HUES6 (cell line): ENCODE measurements around the gene PKDCC.

Experiments
- H3K27ac ChIP-seq: 2 replicates; pipeline ENCODE4 v1.7.0; 2013; ENCODE audit warnings: low read depth, mild to moderate bottlenecking, low read length, inconsistent platforms
- H3K27me3 ChIP-seq: 2 replicates; pipeline ENCODE4 v1.6.1; 2013; ENCODE audit warnings: low read length; ENCODE audit not compliant: control insufficient read depth, insufficient read depth
- H3K36me3 ChIP-seq: 2 replicates; pipeline ENCODE4 v1.6.1; 2013; ENCODE audit warnings: low read length; ENCODE audit not compliant: control insufficient read depth, insufficient read depth
- H3K4me1 ChIP-seq: 2 replicates; pipeline ENCODE4 v1.6.1; 2013; ENCODE audit warnings: low read length; ENCODE audit not compliant: control insufficient read depth, insufficient read depth
- H3K4me3 ChIP-seq: 2 replicates; pipeline ENCODE4 v1.5.1; 2013; ENCODE audit warnings: low read depth, low read length
- H3K9ac ChIP-seq: one replicate; pipeline ENCODE4 v1.6.1; 2013; ENCODE audit warnings: mild to moderate bottlenecking, low read length
- H3K9me3 ChIP-seq: 2 replicates; pipeline ENCODE4 v1.6.1; 2013; ENCODE audit warnings: low read depth, low read length; ENCODE audit not compliant: control insufficient read depth, insufficient read depth

The PKDCC gene

GRCh38 chr2:42094114-42094513 is 46.3 kb downstream of the PKDCC start:
- Histone ChIP-seq H3K4me1 (peaks cover 15% of the 10 kb centered on the region), H3K4me3 (no peak overlapping the region), H3K9me3 (0 out of 2 replicates have a peak, but pooled peaks cover under 1% of the 10 kb centered on the region), H3K36me3 (no peaks in the 10 kb centered on the region), H3K27ac (no peak overlapping the region), H3K27me3 (peaks cover 43% of the 10 kb centered on the region), H3K9ac (no peak overlapping the region)

DNA sequence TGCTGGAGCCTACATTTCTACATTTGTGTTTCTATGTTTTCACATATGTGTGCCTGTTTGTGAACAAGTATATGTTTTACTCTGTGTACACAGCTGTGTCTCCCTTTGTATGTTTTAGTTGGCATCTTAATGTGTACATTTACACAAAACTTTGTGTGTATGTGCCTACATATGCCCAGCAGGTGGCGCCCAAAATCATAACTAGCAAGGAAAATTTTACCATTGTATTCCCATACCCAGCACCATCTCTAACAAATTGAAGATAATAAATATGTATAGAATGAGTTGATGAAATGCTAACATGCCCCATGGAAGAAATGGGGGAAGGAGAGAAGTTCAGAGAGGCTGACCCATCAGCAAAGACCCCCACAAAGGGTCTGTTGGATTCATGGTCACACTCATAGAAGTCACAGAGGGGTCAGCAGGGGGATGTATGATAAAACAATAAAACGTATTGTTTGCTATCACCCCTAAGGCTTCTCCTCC is 48.1 kb downstream of the PKDCC start:
- Histone ChIP-seq H3K27me3 (peaks cover 33% of the 10 kb centered on the region), H3K9ac (no peak overlapping the region)

GRCh38 chr2:42096869-42097591 is 49.2 kb downstream of the PKDCC start:
- H3K9ac ChIP-seq, result no peak overlapping the region
- H3K4me1 ChIP-seq, result peaks cover 18% of the 10 kb centered on the region
- peaks cover 22% of the 10 kb centered on the region for H3K27me3 ChIP-seq
- H3K4me3 ChIP-seq, result no peak overlapping the region
- no peaks in the 10 kb centered on the region for H3K36me3 ChIP-seq
- H3K27ac ChIP-seq, result no peak overlapping the region
- H3K9me3 ChIP-seq, result peaks cover 15% of the 10 kb centered on the region; the same call in 1 of the 2 replicates

More for the DNA sequence above, 48.1 kb downstream of the PKDCC start:
- peaks cover 15% of the 10 kb centered on the region; the same call in 1 of the 2 replicates for H3K9me3 ChIP-seq
- peaks cover 18% of the 10 kb centered on the region for H3K4me1 ChIP-seq
- no peak overlapping the region for H3K4me3 ChIP-seq
- H3K27ac ChIP-seq, result no peak overlapping the region
- H3K36me3 ChIP-seq, result no peaks in the 10 kb centered on the region

DNA sequence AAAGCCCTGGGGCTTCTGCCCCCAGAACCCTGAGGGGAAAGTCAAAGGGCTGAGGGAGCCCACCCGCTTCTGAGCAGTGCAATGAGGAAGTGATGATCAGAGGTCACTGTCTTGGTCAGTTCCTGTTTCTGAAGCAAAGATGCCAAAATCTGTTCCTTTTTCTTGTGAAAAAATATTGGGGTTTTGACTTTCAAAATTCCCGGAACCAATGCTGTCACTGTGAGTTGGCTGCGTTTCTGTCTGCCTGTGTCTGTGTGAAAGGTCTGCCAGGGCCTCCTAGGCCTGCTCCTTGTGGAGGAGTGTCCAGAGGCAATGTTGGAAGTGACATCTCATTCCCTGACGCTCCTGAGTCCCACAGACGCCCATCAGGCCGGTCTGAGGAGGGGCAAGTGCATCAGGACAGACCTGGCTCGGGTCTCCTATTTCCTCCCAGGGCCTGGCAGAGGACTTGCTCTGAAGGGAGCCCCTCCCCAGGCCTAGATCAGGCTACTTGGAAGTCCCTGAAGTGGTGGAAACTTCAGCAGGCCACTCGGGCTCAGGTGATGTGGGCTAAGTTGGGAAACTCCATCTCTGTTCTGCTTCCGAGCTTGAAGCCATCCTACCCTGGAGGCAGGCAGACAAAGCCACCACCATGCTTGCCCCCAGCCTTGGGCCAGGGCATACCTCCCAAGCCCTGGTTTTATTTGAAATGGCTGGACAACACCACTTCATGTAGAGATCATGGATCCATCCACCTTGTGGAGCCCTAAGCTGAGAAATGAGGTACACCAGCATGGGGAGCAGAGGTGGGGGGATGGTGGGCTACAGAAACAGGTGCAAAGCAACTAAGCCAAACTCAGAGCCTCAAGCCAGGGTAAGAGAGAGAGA is 51.0 kb downstream of the PKDCC start:
- Histone ChIP-seq H3K27ac (no peak overlapping the region), H3K27me3 (peaks cover 12% of the 10 kb centered on the region), H3K4me1 (peaks cover 23% of the 10 kb centered on the region), H3K9ac (no peak overlapping the region), H3K4me3 (no peak overlapping the region), H3K36me3 (no peaks in the 10 kb centered on the region), H3K9me3 (peaks cover 15% of the 10 kb centered on the region; the same call in 1 of the 2 replicates)

DNA sequence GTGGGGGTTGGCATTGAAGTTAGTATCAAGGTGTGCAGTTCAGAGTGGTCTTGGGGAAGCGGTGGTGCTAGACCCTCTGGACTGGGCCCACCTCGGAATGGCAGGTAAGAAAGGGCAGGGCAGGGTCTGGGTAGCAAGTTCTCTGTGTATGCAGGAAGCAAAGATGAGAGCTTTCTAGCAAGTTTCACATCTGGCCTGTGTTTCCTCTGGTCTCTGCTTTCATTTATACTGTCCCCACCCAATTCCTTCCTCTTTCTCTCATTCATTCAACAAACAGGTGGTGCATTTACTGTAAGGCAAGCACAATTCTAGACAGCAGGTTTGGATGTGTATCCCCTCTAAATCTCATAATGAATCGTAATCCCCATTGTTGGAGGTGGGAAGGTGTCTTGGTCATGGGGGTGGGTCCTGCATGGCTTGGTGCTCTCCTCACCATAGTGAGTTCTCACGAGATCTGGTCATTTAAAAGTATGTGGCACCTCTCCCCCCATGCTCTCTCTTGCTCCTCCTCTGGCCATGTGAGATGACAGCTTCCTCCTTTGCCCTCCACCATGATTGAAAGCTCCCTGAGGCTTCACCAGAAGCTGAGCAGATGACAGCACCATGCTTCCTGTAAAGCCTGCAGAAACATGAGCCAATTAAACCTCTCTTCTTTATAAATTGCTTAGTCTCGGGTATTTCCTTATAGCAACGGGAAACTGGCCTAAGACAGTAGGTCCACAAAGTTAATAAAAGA is 51.8 kb downstream of the PKDCC start:
- H3K4me1 ChIP-seq, result peaks cover 31% of the 10 kb centered on the region
- H3K9ac ChIP-seq, result no peak overlapping the region

DNA sequence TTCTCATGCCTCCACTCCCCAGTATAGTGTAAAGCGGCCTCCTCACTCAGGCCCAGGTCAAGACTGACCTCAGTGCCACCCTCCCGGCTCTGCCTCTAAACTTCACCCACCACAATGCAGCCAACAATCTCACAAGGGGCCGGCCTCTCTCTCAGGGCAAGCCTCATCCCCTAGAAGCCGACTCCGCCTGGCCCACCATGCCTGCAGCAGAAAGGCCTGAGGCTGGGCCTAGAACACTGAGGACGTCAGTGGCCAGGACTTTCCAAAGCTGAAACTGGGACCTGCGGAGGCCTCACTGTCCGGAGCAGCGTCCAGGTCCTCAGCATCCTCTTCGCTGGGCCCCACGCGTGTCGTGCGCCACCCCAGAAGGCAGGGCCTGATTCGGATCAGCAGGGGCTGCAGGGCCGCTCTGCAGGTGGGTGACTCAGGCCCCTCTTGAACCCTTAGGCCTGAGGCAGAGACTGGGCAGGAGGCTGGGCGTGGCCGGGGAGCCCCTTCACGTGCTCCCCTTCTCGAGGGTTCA is 52.9 kb downstream of the PKDCC start:
- Histone ChIP-seq H3K9me3 (peaks cover 15% of the 10 kb centered on the region; the same call in 1 of the 2 replicates), H3K9ac (no peak overlapping the region), H3K27ac (no peak overlapping the region), H3K27me3 (peaks cover 8% of the 10 kb centered on the region; the same call in 1 of the 2 replicates), H3K4me3 (no peak overlapping the region), H3K36me3 (no peaks in the 10 kb centered on the region), H3K4me1 (peaks cover 39% of the 10 kb centered on the region)

More for the DNA sequence above, 51.8 kb downstream of the PKDCC start:
- H3K27ac ChIP-seq, result no peak overlapping the region
- H3K36me3 ChIP-seq, result no peaks in the 10 kb centered on the region
- H3K9me3 ChIP-seq, result peaks cover 15% of the 10 kb centered on the region; the same call in 1 of the 2 replicates
- peaks cover 6% of the 10 kb centered on the region for H3K27me3 ChIP-seq
- no peak overlapping the region for H3K4me3 ChIP-seq

- Histone ChIP-seq H3K36me3 (no peaks in the 10 kb centered on the region), H3K4me1 (peaks cover 45% of the 10 kb centered on the region), H3K9me3 (peaks cover 15% of the 10 kb centered on the region; the same call in 1 of the 2 replicates), H3K4me3 (peak overlapping the region; percentile 63), H3K9ac (peak overlapping the region; percentile 85), H3K27me3 (peaks cover 8% of the 10 kb centered on the region; the same call in 1 of the 2 replicates), H3K27ac (peak overlapping the region; percentile 79; the same call in 1 of the 2 replicates)
Measured at GRCh38 chr2:42101206-42102023, 53.6 kb downstream of the PKDCC start.

DNA sequence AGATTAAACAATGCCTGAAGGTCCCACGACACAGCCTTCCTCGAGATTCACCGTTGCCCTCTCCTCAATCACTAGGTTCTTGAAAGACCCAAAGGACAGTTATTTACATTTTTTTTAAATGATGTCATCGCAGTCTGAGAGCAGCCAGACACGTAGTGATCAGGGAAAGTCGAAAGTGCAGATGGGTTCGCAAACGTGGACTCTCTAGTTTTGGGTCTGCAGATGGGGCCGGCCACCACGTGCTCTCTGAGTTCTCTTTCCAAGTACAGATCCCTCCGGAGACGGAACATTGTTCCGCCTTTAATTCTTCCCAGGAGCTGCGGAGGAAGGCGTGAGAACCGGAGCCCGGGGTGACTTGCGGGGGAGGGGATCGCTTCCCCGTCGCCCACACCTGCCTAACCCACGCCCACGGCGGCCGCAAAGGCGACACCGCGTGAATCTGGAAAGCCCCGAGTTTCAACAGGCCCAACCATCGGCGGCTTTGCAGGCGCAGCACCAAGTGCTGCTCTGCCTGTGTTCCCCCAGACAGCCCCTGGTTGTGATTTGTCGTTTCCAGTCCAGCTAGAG is 54.3 kb downstream of the PKDCC start:
- Histone ChIP-seq H3K27ac (peak overlapping the region; percentile 79; the same call in 1 of the 2 replicates), H3K9ac (peak overlapping the region; percentile 85), H3K4me1 (peaks cover 45% of the 10 kb centered on the region), H3K27me3 (peaks cover 8% of the 10 kb centered on the region), H3K4me3 (peak overlapping the region; percentile 63), H3K36me3 (no peaks in the 10 kb centered on the region), H3K9me3 (peaks cover 15% of the 10 kb centered on the region; the same call in 1 of the 2 replicates)

DNA sequence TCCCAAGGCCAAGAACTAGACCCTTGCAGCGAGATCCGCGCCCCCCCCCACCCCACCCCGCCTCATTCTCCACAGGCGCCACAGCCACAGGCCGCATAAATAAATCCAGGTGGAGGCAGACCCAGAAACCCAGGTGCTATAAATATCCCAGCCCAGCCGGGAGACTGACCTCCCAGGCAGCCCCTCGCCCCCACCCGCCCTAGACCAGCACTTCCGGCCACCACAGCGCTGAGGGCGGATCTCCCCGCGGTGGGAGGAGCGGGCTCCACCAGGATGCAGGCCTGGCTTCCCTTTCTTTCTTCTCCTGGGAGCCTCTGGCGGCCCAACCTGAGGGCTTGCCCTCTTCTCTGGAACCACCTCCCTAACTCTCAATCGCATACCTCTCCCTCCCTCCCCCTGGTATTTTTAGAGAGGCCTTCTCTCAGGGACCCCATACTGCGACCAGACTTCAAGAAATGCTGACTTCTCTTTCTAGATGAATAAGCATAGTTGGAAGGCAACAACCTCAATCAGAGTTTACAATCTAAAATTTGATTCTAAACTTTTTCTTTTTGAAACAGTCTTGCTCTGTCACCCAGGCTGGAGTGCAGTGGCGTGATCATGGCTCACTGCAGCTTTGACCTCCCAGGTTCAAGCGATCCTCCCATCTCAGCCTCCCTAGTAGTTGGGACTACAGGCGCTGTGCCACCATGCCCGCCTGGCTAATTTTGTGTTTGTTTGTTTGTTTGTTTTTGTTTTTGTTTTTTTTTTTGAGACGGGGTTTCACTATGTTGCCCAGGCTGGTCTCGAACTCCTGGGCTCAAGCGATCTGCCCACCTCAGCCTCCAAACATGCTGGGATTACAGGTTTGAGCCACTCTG is 55.0 kb downstream of the PKDCC start:
- peaks cover 45% of the 10 kb centered on the region for H3K4me1 ChIP-seq
- peak overlapping the region; percentile 79; the same call in 1 of the 2 replicates for H3K27ac ChIP-seq
- H3K9ac ChIP-seq, result peak overlapping the region; percentile 85
- H3K27me3 ChIP-seq, result peaks cover 11% of the 10 kb centered on the region
- H3K4me3 ChIP-seq, result peak overlapping the region; percentile 63
- peaks cover 15% of the 10 kb centered on the region; the same call in 1 of the 2 replicates for H3K9me3 ChIP-seq
- H3K36me3 ChIP-seq, result no peaks in the 10 kb centered on the region
